Transverse colon (tissue), 4 donors: ENCODE data around the gene EMC1. TPM values are rescaled to one million over a fixed set of nuclear protein-coding genes. Genes with fewer than 3 reads are reported as not detected.

Experiments used
- DNase-seq: peaks from one replicate; pipeline ENCODE4 v3.0.0-alpha.2; 2019
- H3K27ac ChIP-seq, 4 donors: fragments of 200-600 bp; sonication (generic); 2 replicates each; pipeline ENCODE4 v1.5.1; 2016 to 2018; ENCODE audit warnings: inconsistent platforms in 4 of 4
- H3K27me3 ChIP-seq: fragments of 200-600 bp; sonication (generic); 2 replicates; pipeline ENCODE4 v1.5.1; 2017; ENCODE audit warnings: inconsistent platforms
- H3K36me3 ChIP-seq, 4 donors: fragments of 200-600 bp; sonication (generic); 2 replicates each; pipeline ENCODE4 v1.5.1; 2017 to 2019; ENCODE audit warnings: inconsistent platforms in 4 of 4
- H3K4me1 ChIP-seq, 4 donors: fragments of 200-600 bp; sonication (generic); 2 replicates each; pipeline ENCODE4 v1.5.1; 2017 to 2020; ENCODE audit warnings: inconsistent platforms in 4 of 4
- H3K4me3 ChIP-seq, 4 donors: fragments of 200-600 bp; sonication (generic); 1 replicate in 1 of 4; 2 replicates in 3 of 4; pipeline versions ENCODE4 v1.5.1 to v1.6.1; 2017 to 2019; ENCODE audit warnings: inconsistent platforms in 4 of 4
- H3K9me3 ChIP-seq, 2 donors: fragments of 200-600 bp; sonication (generic); 2 replicates each; pipeline ENCODE4 v1.5.1; 2017 to 2019; ENCODE audit warnings: inconsistent platforms in 2 of 2
- CTCF ChIP-seq, 5 experiments: fragments of 200-600 bp in 3 of 5; fragments of 450-650 bp in 2 of 5; sonication (generic) in 3 of 5; IDR thresholded peaks; 1 replicate in 2 of 5; 2 replicates in 3 of 5; pipeline ENCODE4 v1.5.1; 2016 to 2017; ENCODE audit warnings: antibody characterized with exemption in 5 of 5, inconsistent platforms in 3 of 5, mild to moderate bottlenecking in 2 of 5, moderate library complexity in 1 of 5
- EP300 ChIP-seq: sonication (generic); formaldehyde crosslinking; IDR thresholded peaks from one replicate; pipeline ENCODE4 v1.6.1; 2017; ENCODE audit warnings: antibody characterized with exemption, low read depth
- POLR2A ChIP-seq: fragments of 450-650 bp; IDR thresholded peaks from one replicate; pipeline ENCODE4 v1.6.1; 2016; ENCODE audit warnings: antibody characterized with exemption, mild to moderate bottlenecking, moderate library complexity
- POLR2AphosphoS5 ChIP-seq, 3 donors: sonication (generic); formaldehyde crosslinking; IDR thresholded peaks; one replicate each; pipeline ENCODE4 v1.6.1; 2016; ENCODE audit warnings: antibody characterized with exemption in 3 of 3
- WGBS, 2 donors: methylation state at CpG; one replicate each; pipeline ENCODE4 v1.1.5; 2018; ENCODE audit warnings: low coverage in 1 of 2; 5-methylcytosine and 5-hydroxymethylcytosine counted together
- in situ Hi-C, 4 donors: fragments of 200-750 bp; cut with MboI; loops; one replicate each; pipeline versions ENCODE4 v1.15.0 to v1.15.1; 2017; ENCODE audit warnings: low sequenced_read_pairs in 3 of 4, low pct_ligation_motif_present in 1 of 4, low pct_unique_long_range_greater_than_20kb in 1 of 4
- intact Hi-C: fragments of 100-400 bp; cut with DNase I; formaldehyde crosslinking; loops from one replicate; pipeline ENCODE4 v1.15.1; 2023; ENCODE audit warnings: low total_unique reads
- total RNA-seq, 4 donors: library from RNA; depleted of rRNA; stranded (reverse); fragments of >200 nt; gene quantifications; one replicate each; pipeline ENCODE4 v1.1.0, GENCODE V29; 2016

EMC1 gene
- total RNA-seq, 4 donors from 2014 or later: 18.3 to 39.7 (median 32.6) TPM

GRCh38 chr1:19208710-19209438, 42.5 kb downstream of the EMC1 start:
- in situ Hi-C loops (no loop called here), intact Hi-C loops (no loop called here)
- Histone ChIP-seq H3K27me3 (no peaks in the 10 kb centered on the region), H3K4me3 (peak overlapping the region; percentile 73 to 96 (median 87)), H3K36me3 (peaks cover 0 to 3% (median 0%) of the 10 kb centered on the region in 4 donors), H3K9me3 (no peaks in the 10 kb centered on the region), H3K27ac (peak overlapping the region; percentile 94 to 97 (median 96)), H3K4me1 (peaks cover 31 to 81% (median 47%) of the 10 kb centered on the region in 4 donors)
- WGBS, 2 donors: 18 to 19% methylated on average over 8 of the region's 8 CpGs
- no peak for TF ChIP-seq POLR2A
- TF ChIP-seq EP300: no peak
- no peak for TF ChIP-seq POLR2AphosphoS5 (IDR thresholded peaks at IDR 0.05)
- no peak for TF ChIP-seq CTCF (IDR thresholded peaks at IDR 0.05)
- no peak for DNase-seq

- in situ Hi-C loops: no loop called here
Observed at GRCh38 chr1:19206947-19207346, 44.4 kb downstream of the EMC1 start.

GRCh38 chr1:19205845-19206244, 45.5 kb downstream of the EMC1 start:
- H3K27me3 ChIP-seq: no peaks in the 10 kb centered on the region
- DNase-seq: no peak
- peak overlapping the region in 2 of 4 donors; percentile 94 to 95 for H3K27ac ChIP-seq
- no peaks in the 10 kb centered on the region for H3K9me3 ChIP-seq
- H3K4me3 ChIP-seq: no peak overlapping the region
- intact Hi-C loops: no loop called here
- no peak for TF ChIP-seq POLR2AphosphoS5 (IDR thresholded peaks at IDR 0.05)
- TF ChIP-seq CTCF (IDR thresholded peaks at IDR 0.05): no peak
- no peak for TF ChIP-seq EP300
- WGBS, 2 donors: 67 to 72% methylated on average over 5 of the region's 5 CpGs
- in situ Hi-C loops: no loop called here
- H3K36me3 ChIP-seq: peaks cover 0 to 5% (median under 1%) of the 10 kb centered on the region in 4 donors
- H3K4me1 ChIP-seq: peaks cover 30 to 76% (median 48%) of the 10 kb centered on the region in 4 donors

More at GRCh38 chr1:19206947-19207346, 44.4 kb downstream of the EMC1 start:
- WGBS, 2 donors: 54 to 60% methylated on average over 3 of the region's 3 CpGs
- no peak overlapping the region for H3K4me3 ChIP-seq
- peaks cover 39 to 87% (median 58%) of the 10 kb centered on the region in 4 donors for H3K4me1 ChIP-seq
- no peaks in the 10 kb centered on the region for H3K36me3 ChIP-seq
- H3K27ac ChIP-seq: peak overlapping the region; percentile 94 to 97 (median 96)
- no peaks in the 10 kb centered on the region for H3K9me3 ChIP-seq
- H3K27me3 ChIP-seq: no peaks in the 10 kb centered on the region
- no peak for TF ChIP-seq POLR2A
- no peak for TF ChIP-seq EP300
- TF ChIP-seq CTCF (IDR thresholded peaks at IDR 0.05): no peak
- TF ChIP-seq POLR2AphosphoS5 (IDR thresholded peaks at IDR 0.05): no peak
- intact Hi-C loops: no loop called here
- DNase-seq: no peak

- no peaks in the 10 kb centered on the region for H3K27me3 ChIP-seq
- TF ChIP-seq POLR2AphosphoS5 (IDR thresholded peaks at IDR 0.05): no peak
- TF ChIP-seq POLR2A: no peak
- TF ChIP-seq EP300: no peak
- TF ChIP-seq CTCF (IDR thresholded peaks at IDR 0.05): no peak
Observed at GRCh38 chr1:19205403-19205802, 45.9 kb downstream of the EMC1 start.

More at GRCh38 chr1:19205403-19205802, 45.9 kb downstream of the EMC1 start:
- Histone ChIP-seq H3K27ac (peak overlapping the region in 2 of 4 donors; percentile 3 to 94), H3K9me3 (no peaks in the 10 kb centered on the region), H3K4me3 (no peak overlapping the region), H3K36me3 (peaks cover 0 to 8% (median 2%) of the 10 kb centered on the region in 4 donors), H3K4me1 (peaks cover 29 to 73% (median 46%) of the 10 kb centered on the region in 4 donors)
- in situ Hi-C loops: no loop called here
- 72 to 100% methylated on average over 1 of the region's 1 CpG for WGBS, 2 donors
- intact Hi-C loops: no loop called here
- no peak for DNase-seq
